Testis (tissue), 2 donors: ENCODE measurements around the gene FAU.

Experiments used
- POLR2A ChIP-seq: fragments of 450-650 bp; IDR thresholded peaks from one replicate; pipeline ENCODE4 v1.6.1; 2017; ENCODE audit warnings: antibody characterized with exemption, mild to moderate bottlenecking, moderate library complexity
- TF ChIP-seq, protein P1 (sequence below), 3 experiments: fragments of 450-650 bp in 2 of 3; fragments of 200-600 bp in 1 of 3; sonication (generic) in 1 of 3; IDR thresholded peaks; one replicate each; pipeline ENCODE4 v1.5.1; 2016 to 2019; ENCODE audit warnings: antibody characterized with exemption in 3 of 3, mild to moderate bottlenecking in 2 of 3, moderate library complexity in 1 of 3

DNA sequence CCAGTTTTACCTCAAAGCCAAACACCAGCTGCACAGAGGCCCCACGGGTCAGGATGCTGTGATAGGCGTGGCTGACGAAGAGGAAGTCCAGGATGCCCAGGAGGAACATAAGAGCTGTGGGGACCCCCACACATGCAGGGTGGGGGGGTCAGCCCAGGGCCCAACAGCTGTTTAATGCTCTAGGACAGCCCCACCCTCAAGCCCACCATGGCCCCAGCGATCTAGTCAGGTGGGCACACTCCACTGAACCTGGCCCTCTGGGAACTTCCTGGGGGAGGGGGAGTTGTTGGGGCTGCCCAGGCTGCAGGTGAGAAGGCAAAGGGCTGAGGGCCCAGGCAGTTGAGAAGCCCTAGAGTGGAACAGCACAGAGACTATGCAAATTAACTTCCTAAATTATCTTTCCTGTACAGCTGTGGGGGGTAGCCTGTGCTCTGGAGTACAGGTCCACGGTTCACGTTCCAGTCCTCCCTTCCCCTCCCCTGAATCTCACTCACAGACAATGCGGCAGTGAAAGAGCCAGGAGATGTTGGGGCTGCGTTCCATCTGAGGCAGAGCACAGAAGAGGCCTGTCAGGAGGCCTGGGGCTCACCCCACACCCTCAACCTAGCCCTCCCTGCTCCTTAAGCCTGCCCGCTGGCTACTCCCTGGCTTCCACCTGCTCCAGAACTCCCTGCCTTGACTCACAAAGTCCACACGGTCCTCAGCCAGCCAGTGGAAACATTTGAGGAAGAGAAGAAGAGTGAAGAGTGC, 10.5 kb upstream of the FAU start:
- TF ChIP-seq POLR2A: no peak
- TF ChIP-seq, protein P1, sequence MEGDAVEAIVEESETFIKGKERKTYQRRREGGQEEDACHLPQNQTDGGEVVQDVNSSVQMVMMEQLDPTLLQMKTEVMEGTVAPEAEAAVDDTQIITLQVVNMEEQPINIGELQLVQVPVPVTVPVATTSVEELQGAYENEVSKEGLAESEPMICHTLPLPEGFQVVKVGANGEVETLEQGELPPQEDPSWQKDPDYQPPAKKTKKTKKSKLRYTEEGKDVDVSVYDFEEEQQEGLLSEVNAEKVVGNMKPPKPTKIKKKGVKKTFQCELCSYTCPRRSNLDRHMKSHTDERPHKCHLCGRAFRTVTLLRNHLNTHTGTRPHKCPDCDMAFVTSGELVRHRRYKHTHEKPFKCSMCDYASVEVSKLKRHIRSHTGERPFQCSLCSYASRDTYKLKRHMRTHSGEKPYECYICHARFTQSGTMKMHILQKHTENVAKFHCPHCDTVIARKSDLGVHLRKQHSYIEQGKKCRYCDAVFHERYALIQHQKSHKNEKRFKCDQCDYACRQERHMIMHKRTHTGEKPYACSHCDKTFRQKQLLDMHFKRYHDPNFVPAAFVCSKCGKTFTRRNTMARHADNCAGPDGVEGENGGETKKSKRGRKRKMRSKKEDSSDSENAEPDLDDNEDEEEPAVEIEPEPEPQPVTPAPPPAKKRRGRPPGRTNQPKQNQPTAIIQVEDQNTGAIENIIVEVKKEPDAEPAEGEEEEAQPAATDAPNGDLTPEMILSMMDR (IDR thresholded peaks at IDR 0.05): no peak
